Stimulated activated CD8-positive, alpha-beta memory T cell treated with anti-CD3 and anti-CD28 coated beads, Interleukin-7, amount 100 ng/mL, for 4 hours (primary cell): ENCODE measurements around the gene FOXD4L1.
"Not testable (repeated sequence)": the region's sequence is repeated elsewhere in the genome, so short reads cannot be mapped to it uniquely, and the experiment has no call there.

ENCODE experiments used
- DNase-seq, 2 donors: peaks; one replicate each; pipeline ENCODE4 v3.0.0-alpha.2; 2020; ENCODE audit warnings: low read depth in 2 of 2

The FOXD4L1 gene

GRCh38 chr2:113524986-113525385, 26.5 kb downstream of the FOXD4L1 start:
- not testable (repeated sequence) for DNase-seq

GRCh38 chr2:113527350-113528045, 29.0 kb downstream of the FOXD4L1 start:
- DNase-seq: not testable (repeated sequence)

- not testable (repeated sequence) for DNase-seq
These were observed 29.7 kb downstream of the FOXD4L1 start for GRCh38 chr2:113528126-113528525.

GRCh38 chr2:113528904-113529303, 30.4 kb downstream of the FOXD4L1 start:
- DNase-seq: not testable (repeated sequence)

- DNase-seq: not testable (repeated sequence)
These were observed 34.5 kb downstream of the FOXD4L1 start for GRCh38 chr2:113532991-113533390.

GRCh38 chr2:113536573-113536972, 38.1 kb downstream of the FOXD4L1 start:
- not testable (repeated sequence) for DNase-seq

- not testable (repeated sequence) for DNase-seq
These were observed 42.4 kb downstream of the FOXD4L1 start for GRCh38 chr2:113540834-113541203.

- not testable (repeated sequence) for DNase-seq
These were observed 42.9 kb downstream of the FOXD4L1 start for GRCh38 chr2:113541204-113541975.

- not testable (repeated sequence) for DNase-seq
These were observed 43.6 kb downstream of the FOXD4L1 start for GRCh38 chr2:113541976-113542485.

- not testable (repeated sequence) for DNase-seq
These were observed 44.1 kb downstream of the FOXD4L1 start for GRCh38 chr2:113542529-113542928.
